ENCODE data around the gene COPB2.

- no peak for TF ChIP-seq EZH2phosphoT487 (IDR thresholded peaks at IDR 0.05; ENCODE audit: insufficient read depth, low read depth)
- no peak for TF ChIP-seq EZH2 (IDR thresholded peaks at IDR 0.05; ENCODE audit: insufficient read depth, poor library complexity, severe bottlenecking)
Measured at GRCh38 chr3:139374099-139374498, 15.3 kb downstream of the COPB2 start.

All from GM23248 (cell line).